ENCODE data around the gene MFGE8.

Gene MFGE8, protein sequence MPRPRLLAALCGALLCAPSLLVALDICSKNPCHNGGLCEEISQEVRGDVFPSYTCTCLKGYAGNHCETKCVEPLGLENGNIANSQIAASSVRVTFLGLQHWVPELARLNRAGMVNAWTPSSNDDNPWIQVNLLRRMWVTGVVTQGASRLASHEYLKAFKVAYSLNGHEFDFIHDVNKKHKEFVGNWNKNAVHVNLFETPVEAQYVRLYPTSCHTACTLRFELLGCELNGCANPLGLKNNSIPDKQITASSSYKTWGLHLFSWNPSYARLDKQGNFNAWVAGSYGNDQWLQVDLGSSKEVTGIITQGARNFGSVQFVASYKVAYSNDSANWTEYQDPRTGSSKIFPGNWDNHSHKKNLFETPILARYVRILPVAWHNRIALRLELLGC

GRCh38 chr15:88913017-88913849, at the start of gene MFGE8:
TSS of gene MFGE8 (minus strand) at chr15:88913379. CDS start at chr15:88913319, 60 bp downstream.
- Histone ChIP-seq H3K9ac (peak within 1 kb of the TSS; percentile 72), H3K4me1 (ENCODE audit: low read depth, poor library complexity, severe bottlenecking) (peaks cover 13% of the 10 kb centered on the region), H4K20me1 (ENCODE audit: insufficient read depth) (no peaks in the 10 kb centered on the region), H3K4me2 (peak within 1 kb of the TSS; percentile 72), H3K4me3 (IDR thresholded peaks at IDR 0.05; ENCODE audit: insufficient read depth, low read depth, low read length) (no peak within 1 kb of the TSS), H3K36me3 (ENCODE audit: insufficient read depth) (no peaks in the 10 kb centered on the region), H2AFZ (ENCODE audit: low read depth) (peak within 1 kb of the TSS; percentile 81), H3K79me2 (ENCODE audit: insufficient read depth, low read depth) (no peaks in the 10 kb centered on the region), H3K27me3 (ENCODE audit: insufficient read depth, low read depth) (no peaks in the 10 kb centered on the region), H3K27ac (peak within 1 kb of the TSS; percentile 7; the same call in 1 of the 2 replicates)
- TF ChIP-seq, protein P1, sequence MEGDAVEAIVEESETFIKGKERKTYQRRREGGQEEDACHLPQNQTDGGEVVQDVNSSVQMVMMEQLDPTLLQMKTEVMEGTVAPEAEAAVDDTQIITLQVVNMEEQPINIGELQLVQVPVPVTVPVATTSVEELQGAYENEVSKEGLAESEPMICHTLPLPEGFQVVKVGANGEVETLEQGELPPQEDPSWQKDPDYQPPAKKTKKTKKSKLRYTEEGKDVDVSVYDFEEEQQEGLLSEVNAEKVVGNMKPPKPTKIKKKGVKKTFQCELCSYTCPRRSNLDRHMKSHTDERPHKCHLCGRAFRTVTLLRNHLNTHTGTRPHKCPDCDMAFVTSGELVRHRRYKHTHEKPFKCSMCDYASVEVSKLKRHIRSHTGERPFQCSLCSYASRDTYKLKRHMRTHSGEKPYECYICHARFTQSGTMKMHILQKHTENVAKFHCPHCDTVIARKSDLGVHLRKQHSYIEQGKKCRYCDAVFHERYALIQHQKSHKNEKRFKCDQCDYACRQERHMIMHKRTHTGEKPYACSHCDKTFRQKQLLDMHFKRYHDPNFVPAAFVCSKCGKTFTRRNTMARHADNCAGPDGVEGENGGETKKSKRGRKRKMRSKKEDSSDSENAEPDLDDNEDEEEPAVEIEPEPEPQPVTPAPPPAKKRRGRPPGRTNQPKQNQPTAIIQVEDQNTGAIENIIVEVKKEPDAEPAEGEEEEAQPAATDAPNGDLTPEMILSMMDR (conservative IDR thresholded peaks at IDR 0.05; ENCODE audit: low read depth, low read length), result 0 out of 2 replicates have a peak, but pooled peaks have one; percentile 18

GRCh38 chr15:88959445-88959844, 46.3 kb upstream of the MFGE8 start:
- Histone ChIP-seq H3K9ac (no peak overlapping the region), H3K79me2 (ENCODE audit: insufficient read depth, low read depth) (no peaks in the 10 kb centered on the region), H2AFZ (ENCODE audit: low read depth) (no peak overlapping the region), H3K27ac (no peak overlapping the region), H3K36me3 (ENCODE audit: insufficient read depth) (no peaks in the 10 kb centered on the region), H3K4me1 (ENCODE audit: low read depth, poor library complexity, severe bottlenecking) (no peaks in the 10 kb centered on the region), H3K4me3 (IDR thresholded peaks at IDR 0.05; ENCODE audit: insufficient read depth, low read depth, low read length) (no peak overlapping the region), H3K27me3 (ENCODE audit: insufficient read depth, low read depth) (no peaks in the 10 kb centered on the region), H4K20me1 (ENCODE audit: insufficient read depth) (no peaks in the 10 kb centered on the region), H3K4me2 (no peak overlapping the region)
- TF ChIP-seq, protein P1 (conservative IDR thresholded peaks at IDR 0.05; ENCODE audit: low read depth, low read length), result no peak

- Histone ChIP-seq H3K79me2 (ENCODE audit: insufficient read depth, low read depth) (no peaks in the 10 kb centered on the region), H3K4me1 (ENCODE audit: low read depth, poor library complexity, severe bottlenecking) (no peaks in the 10 kb centered on the region), H2AFZ (ENCODE audit: low read depth) (no peak overlapping the region), H4K20me1 (ENCODE audit: insufficient read depth) (no peaks in the 10 kb centered on the region), H3K4me2 (no peak overlapping the region), H3K27me3 (ENCODE audit: insufficient read depth, low read depth) (no peaks in the 10 kb centered on the region), H3K4me3 (IDR thresholded peaks at IDR 0.05; ENCODE audit: insufficient read depth, low read depth, low read length) (no peak overlapping the region), H3K9ac (no peak overlapping the region), H3K36me3 (ENCODE audit: insufficient read depth) (no peaks in the 10 kb centered on the region), H3K27ac (no peak overlapping the region)
- TF ChIP-seq, protein P1 (conservative IDR thresholded peaks at IDR 0.05; ENCODE audit: low read depth, low read length), result no peak
Observed at GRCh38 chr15:88956906-88957305, 43.7 kb upstream of the MFGE8 start.

GRCh38 chr15:88956263-88956662, 43.1 kb upstream of the MFGE8 start:
- no peak overlapping the region for H3K4me3 ChIP-seq (IDR thresholded peaks at IDR 0.05; ENCODE audit: insufficient read depth, low read depth, low read length)
- no peak overlapping the region for H3K9ac ChIP-seq
- H3K27ac ChIP-seq, result no peak overlapping the region
- TF ChIP-seq, protein P1 (conservative IDR thresholded peaks at IDR 0.05; ENCODE audit: low read depth, low read length), result no peak
- peaks cover 4% of the 10 kb centered on the region for H3K4me1 ChIP-seq (ENCODE audit: low read depth, poor library complexity, severe bottlenecking)
- H3K27me3 ChIP-seq (ENCODE audit: insufficient read depth, low read depth), result no peaks in the 10 kb centered on the region
- H3K4me2 ChIP-seq, result no peak overlapping the region
- no peak overlapping the region for H2AFZ ChIP-seq (ENCODE audit: low read depth)
- H4K20me1 ChIP-seq (ENCODE audit: insufficient read depth), result no peaks in the 10 kb centered on the region
- H3K36me3 ChIP-seq (ENCODE audit: insufficient read depth), result no peaks in the 10 kb centered on the region
- H3K79me2 ChIP-seq (ENCODE audit: insufficient read depth, low read depth), result no peaks in the 10 kb centered on the region
